ENCODE results near the gene CAMKK2.
"Not testable (repeated sequence)": the region's sequence is repeated elsewhere in the genome, so short reads cannot be mapped to it uniquely, and the experiment has no call there.

The CAMKK2 gene

GRCh38 chr12:121279071-121279375 lies 17.5 kb downstream of the CAMKK2 start:
- DNase-seq (ENCODE audit: low read depth in 2 of 2), result no peak

GRCh38 chr12:121278169-121279070 lies 18.1 kb downstream of the CAMKK2 start:
- DNase-seq (ENCODE audit: low read depth in 2 of 2), result no peak

GRCh38 chr12:121277374-121277759 lies 19.1 kb downstream of the CAMKK2 start:
- no peak for DNase-seq (ENCODE audit: low read depth in 2 of 2)

- DNase-seq (ENCODE audit: low read depth in 2 of 2), result no peak
Observed at GRCh38 chr12:121274036-121274763, 22.3 kb downstream of the CAMKK2 start.

GRCh38 chr12:121273364-121273896 lies 23.1 kb downstream of the CAMKK2 start:
- no peak for DNase-seq (ENCODE audit: low read depth in 2 of 2)

- no peak for DNase-seq (ENCODE audit: low read depth in 2 of 2)
Observed at GRCh38 chr12:121267822-121268221, 28.7 kb downstream of the CAMKK2 start.

GRCh38 chr12:121264951-121265515 lies 31.5 kb downstream of the CAMKK2 start:
- no peak for DNase-seq (ENCODE audit: low read depth in 2 of 2)

GRCh38 chr12:121264135-121264534 lies 32.4 kb downstream of the CAMKK2 start:
- DNase-seq (ENCODE audit: low read depth in 2 of 2), result no peak

GRCh38 chr12:121263206-121263935 lies 33.1 kb downstream of the CAMKK2 start:
- no peak for DNase-seq (ENCODE audit: low read depth in 2 of 2)

GRCh38 chr12:121261398-121261797 lies 35.1 kb downstream of the CAMKK2 start:
- DNase-seq (ENCODE audit: low read depth in 2 of 2), result no peak

GRCh38 chr12:121260091-121260490 lies 36.4 kb downstream of the CAMKK2 start:
- DNase-seq (ENCODE audit: low read depth in 2 of 2), result no peak

GRCh38 chr12:121259074-121259473 lies 37.4 kb downstream of the CAMKK2 start:
- DNase-seq (ENCODE audit: low read depth in 2 of 2), result no peak

- not testable (repeated sequence) for DNase-seq (ENCODE audit: low read depth in 2 of 2)
Observed at GRCh38 chr12:121257704-121258449, 38.6 kb downstream of the CAMKK2 start.

GRCh38 chr12:121255433-121255832 lies 41.1 kb downstream of the CAMKK2 start:
- no peak for DNase-seq (ENCODE audit: low read depth in 2 of 2)

- no peak for DNase-seq (ENCODE audit: low read depth in 2 of 2)
Observed at GRCh38 chr12:121253638-121254335, 42.7 kb downstream of the CAMKK2 start.

GRCh38 chr12:121252712-121253345 lies 43.7 kb downstream of the CAMKK2 start:
- no peak for DNase-seq (ENCODE audit: low read depth in 2 of 2)

- DNase-seq (ENCODE audit: low read depth in 2 of 2), result no peak
Observed at GRCh38 chr12:121251838-121252237, 44.7 kb downstream of the CAMKK2 start.

GRCh38 chr12:121250359-121250758 lies 46.1 kb downstream of the CAMKK2 start:
- no peak for DNase-seq (ENCODE audit: low read depth in 2 of 2)

GRCh38 chr12:121248622-121249021 lies 47.9 kb downstream of the CAMKK2 start:
- DNase-seq (ENCODE audit: low read depth in 2 of 2), result no peak
